ENCODE data around the gene AAK1. TPM values are rescaled to one million over a fixed set of nuclear protein-coding genes. Genes with fewer than 3 reads are reported as not detected.

The AAK1 gene
- total RNA-seq, 1 experiment from 2014 or later: 30.6 TPM

DNA sequence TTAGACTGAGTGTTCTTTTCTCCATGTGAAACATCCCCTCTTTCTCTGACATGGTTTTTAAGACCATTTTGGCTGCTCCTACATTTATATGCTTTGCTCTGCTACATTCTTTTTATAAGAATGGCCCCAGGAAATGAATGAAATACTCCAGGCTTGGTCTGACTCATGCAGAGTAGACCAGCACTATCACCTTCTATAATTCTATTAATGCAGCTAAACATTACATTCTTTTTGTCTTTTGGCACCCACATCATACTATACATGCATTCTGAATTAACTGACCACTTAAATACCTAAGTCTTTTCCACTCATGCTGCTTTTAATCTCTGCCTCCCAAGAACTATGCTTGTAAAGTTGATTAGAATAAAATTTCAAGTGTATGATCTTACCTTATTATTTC lies 94.1 kb downstream of the AAK1 start:
- H3K9me3 Mint-ChIP-seq: peaks cover 8 to 9% of the 10 kb centered on the region in 2 experiments; a peak in 3 of 5 replicates
- no peaks in the 10 kb centered on the region for H3K79me2 ChIP-seq (ENCODE audit: insufficient read depth, low read length)

More for the DNA sequence above, 94.1 kb downstream of the AAK1 start:
- Histone ChIP-seq H2BK120ac (ENCODE audit: low read depth, low read length, poor library complexity, severe bottlenecking) (no peak overlapping the region), H3K56ac (ENCODE audit: insufficient read length, low read depth, low read length) (no peak overlapping the region), H2BK20ac (ENCODE audit: low read depth, low read length, poor library complexity, severe bottlenecking) (no peak overlapping the region), H2AFZ (ENCODE audit: low read length) (no peak overlapping the region), H4K91ac (ENCODE audit: insufficient read length, low read depth, low read length) (no peak overlapping the region), H3K23ac (ENCODE audit: insufficient read length, low read depth, low read length) (no peak overlapping the region), H4K20me1 (ENCODE audit: control insufficient read depth, insufficient read depth, insufficient read length) (no peaks in the 10 kb centered on the region), H4K5ac (ENCODE audit: insufficient read length, low read depth, low read length) (no peak overlapping the region), H2BK12ac (ENCODE audit: insufficient read length, low read depth, low read length) (no peak overlapping the region), H2AK5ac (ENCODE audit: insufficient read length, low read length) (no peak overlapping the region), H3K23me2 (ENCODE audit: insufficient read length, low read depth, low read length, poor library complexity, severe bottlenecking) (no peaks in the 10 kb centered on the region), H3K27me3 (ENCODE audit: insufficient read depth, low read length) (no peaks in the 10 kb centered on the region), H3K27ac (ENCODE audit: insufficient read length, low read depth, low read length) (no peak overlapping the region), H2BK15ac (ENCODE audit: low read depth, low read length) (no peak overlapping the region), H3K4me2 (ENCODE audit: insufficient read depth, insufficient read length, low read length) (no peak overlapping the region), H2BK5ac (ENCODE audit: insufficient read length, low read length) (no peak overlapping the region), H3K14ac (ENCODE audit: insufficient read depth, low read length) (no peak overlapping the region), H3T11ph (ENCODE audit: low read length) (no peak overlapping the region), H3K4me1 (ENCODE audit: insufficient read depth, low read length) (no peaks in the 10 kb centered on the region), H3K79me1 (ENCODE audit: insufficient read depth, low read depth, low read length, poor library complexity, severe bottlenecking) (no peaks in the 10 kb centered on the region), H3K18ac (ENCODE audit: insufficient read length, low read depth, low read length) (no peak overlapping the region), H4K8ac (replicated peaks; ENCODE audit: insufficient read length, low read depth, low read length) (no peak overlapping the region), H3K4ac (ENCODE audit: low read depth, low read length) (no peak overlapping the region), H3K9me3 (ENCODE audit: control insufficient read depth, low read depth, low read length) (no peaks in the 10 kb centered on the region), H3K9ac (ENCODE audit: extremely low read depth, insufficient read length, low read length) (no peak overlapping the region)
- TF ChIP-seq, protein P1, sequence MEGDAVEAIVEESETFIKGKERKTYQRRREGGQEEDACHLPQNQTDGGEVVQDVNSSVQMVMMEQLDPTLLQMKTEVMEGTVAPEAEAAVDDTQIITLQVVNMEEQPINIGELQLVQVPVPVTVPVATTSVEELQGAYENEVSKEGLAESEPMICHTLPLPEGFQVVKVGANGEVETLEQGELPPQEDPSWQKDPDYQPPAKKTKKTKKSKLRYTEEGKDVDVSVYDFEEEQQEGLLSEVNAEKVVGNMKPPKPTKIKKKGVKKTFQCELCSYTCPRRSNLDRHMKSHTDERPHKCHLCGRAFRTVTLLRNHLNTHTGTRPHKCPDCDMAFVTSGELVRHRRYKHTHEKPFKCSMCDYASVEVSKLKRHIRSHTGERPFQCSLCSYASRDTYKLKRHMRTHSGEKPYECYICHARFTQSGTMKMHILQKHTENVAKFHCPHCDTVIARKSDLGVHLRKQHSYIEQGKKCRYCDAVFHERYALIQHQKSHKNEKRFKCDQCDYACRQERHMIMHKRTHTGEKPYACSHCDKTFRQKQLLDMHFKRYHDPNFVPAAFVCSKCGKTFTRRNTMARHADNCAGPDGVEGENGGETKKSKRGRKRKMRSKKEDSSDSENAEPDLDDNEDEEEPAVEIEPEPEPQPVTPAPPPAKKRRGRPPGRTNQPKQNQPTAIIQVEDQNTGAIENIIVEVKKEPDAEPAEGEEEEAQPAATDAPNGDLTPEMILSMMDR (conservative IDR thresholded peaks at IDR 0.05): no peak
- no peaks in the 10 kb centered on the region; the same call in 1 of the 2 replicates for H3K27me3 Mint-ChIP-seq (ENCODE audit: low read depth)
- H3K27ac Mint-ChIP-seq: no peak overlapping the region
- peaks cover 10 to 30% (median 12%) of the 10 kb centered on the region in 3 experiments; a peak in 6 of 7 replicates for H3K36me3 Mint-ChIP-seq (ENCODE audit: insufficient read depth in 1 of 3, low read depth in 3 of 3)
- H3K4me1 Mint-ChIP-seq: no peaks in the 10 kb centered on the region
- no peak overlapping the region for H3K4me3 Mint-ChIP-seq
- no peak for DNase-seq
